GM19467 (cell line): ENCODE data around the gene CYTH4.

Source experiments
- ATAC-seq: cut with Tn5 transposase; IDR thresholded peaks from one replicate; pipeline ENCODE4 v1.9.1; 2021; ENCODE audit warnings: mild to moderate bottlenecking, moderate library complexity; ENCODE audit not compliant: unreplicated experiment

CYTH4 gene

DNA sequence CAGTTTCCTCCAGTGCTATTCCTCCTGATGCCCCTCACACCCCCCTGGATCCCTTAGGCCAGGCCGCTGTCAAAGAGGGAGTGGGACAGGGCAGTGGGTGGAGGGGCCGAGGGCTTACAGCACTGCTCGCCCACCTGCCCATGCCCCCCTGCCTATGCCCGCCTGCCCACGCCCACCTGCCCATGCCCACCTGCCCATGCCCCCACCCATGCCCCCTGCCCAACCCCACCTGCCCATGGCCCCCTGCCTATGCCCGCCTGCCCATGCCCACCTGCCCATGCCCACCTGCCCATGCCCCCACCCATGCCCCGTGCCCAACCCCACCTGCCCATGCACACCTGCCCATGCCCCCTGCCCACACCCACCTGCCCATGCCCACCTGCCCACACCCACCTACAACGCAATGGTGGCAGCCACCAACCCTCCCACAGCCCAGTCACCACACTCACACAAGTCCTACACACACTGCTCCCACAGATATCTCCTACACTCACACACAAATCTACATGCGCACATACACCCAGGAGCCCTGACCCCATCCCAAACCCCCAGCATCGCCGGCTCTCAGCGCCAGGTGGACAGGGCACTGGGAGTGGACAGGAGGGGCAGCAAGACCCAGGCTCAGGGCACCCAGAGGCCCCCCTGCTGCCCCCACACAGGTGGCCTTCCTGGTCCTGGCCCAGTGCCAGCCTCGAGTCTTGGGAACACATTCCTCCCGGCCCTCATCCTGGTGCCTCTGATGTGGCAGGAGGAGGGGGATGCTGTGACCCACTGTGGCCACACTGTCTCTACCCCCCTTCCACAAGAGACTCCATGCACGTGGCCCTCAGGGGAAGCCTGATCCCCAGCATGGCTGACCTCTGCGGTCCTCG lies 61.8 kb downstream of the CYTH4 start:
- no peak for ATAC-seq

DNA sequence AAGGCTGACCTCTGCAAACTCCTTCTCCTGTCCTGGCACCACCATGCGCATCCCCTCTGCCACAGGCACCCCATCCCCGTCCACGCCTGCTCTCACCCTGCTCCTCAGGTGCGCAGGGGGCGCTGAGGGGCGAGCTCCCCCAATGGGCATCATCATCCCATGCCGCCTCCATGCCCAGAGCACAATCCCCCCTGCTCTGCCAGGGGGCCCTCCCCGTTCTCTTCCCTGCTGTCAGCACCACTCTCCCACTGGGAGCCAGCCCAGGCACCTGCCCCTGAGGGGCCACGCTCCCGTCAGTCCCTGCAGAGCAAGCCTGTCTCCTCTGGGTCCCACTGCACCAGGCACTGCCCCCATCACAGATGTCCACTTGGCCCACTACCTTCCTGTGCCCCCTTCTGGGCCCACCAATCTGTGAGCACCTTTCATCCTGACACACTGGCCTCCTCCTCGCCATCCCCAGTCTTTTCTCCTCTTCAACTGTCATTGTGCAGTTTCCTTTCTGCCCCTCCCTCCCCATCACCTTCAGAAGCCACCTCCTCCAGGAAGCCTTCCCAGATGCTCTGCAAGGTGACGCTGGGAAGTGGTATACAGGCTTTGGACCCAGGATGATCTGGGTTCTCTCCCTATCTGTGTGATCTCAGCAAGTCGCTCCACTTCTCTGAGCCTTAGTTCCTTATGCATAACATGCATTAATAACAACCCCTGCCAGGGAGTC lies 62.6 kb downstream of the CYTH4 start:
- ATAC-seq, result no peak

DNA sequence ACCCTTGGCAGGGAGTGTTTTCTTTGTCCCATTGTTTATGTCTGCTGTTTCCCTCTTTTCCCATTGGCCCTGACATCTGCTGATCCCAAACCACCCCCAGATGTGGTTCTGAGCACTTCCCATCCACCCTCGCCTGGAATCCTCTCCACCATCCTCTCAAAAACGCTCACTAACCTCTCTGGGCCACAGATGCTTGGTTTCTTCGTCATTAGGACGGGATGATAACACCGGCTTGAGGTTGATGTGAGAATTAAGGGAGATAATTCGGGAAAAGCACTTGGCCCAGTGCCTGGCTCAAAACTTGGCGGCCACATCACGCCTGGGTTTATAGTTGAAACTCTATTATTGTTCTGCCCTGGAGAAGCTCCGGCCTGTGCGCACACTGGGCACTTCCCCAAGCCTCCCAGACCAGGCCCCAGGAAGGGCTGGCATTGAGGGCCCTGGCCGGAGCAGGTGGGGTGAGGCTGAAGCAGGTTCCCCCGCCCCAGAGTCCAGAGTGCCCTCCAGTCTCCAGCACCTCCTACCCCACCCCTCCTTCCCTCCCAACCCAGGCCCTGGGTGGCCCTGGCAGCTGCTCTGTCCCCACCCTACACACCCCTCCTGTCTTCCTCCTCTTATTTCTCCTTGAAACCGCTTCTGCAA lies 63.7 kb downstream of the CYTH4 start:
- ATAC-seq, result no peak

- ATAC-seq, result no peak
Measured at GRCh38 chr22:37346505-37346895, 64.2 kb downstream of the CYTH4 start.

GRCh38 chr22:37349043-37349814 lies 66.9 kb downstream of the CYTH4 start:
- no peak for ATAC-seq

DNA sequence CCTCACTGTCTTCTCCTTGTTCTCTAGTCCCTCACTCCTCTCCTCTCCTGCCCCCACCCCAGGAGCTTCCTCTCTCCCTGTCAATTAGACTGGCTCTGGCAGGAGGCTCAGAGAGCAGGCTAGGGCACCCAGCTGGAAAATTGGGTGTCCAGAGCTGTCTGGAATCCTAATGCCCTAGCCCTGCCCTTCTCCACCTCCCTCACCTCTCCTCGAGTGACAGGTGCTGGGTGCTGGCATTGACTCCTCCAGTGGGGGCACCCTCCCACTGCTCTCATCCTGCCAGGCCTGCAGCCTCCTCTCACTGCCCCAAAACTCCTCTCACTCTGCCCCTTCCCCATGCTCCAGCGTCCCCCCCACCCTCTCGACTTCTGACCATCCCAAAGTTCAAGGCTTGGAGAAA lies 68.9 kb downstream of the CYTH4 start:
- no peak for ATAC-seq

DNA sequence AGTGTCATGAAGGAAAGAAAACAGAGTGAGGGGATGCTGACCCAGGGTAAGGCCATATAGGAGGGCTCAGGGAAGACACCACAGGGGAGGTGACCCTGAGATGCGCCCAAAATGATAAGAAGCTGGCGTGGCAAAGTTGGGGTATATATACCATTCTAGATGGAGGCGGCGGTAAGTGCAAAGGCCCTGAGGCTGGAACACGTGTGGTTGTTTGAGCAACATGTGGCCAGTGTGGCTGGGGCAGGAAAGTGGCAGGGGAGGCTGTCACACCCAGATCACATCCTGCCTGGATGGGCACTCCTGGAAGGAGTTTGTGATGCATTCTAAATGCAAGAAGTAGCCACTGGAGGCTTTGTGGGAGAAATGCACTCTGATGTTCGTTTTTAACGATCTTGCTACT lies 70.2 kb downstream of the CYTH4 start:
- ATAC-seq, result no peak

DNA sequence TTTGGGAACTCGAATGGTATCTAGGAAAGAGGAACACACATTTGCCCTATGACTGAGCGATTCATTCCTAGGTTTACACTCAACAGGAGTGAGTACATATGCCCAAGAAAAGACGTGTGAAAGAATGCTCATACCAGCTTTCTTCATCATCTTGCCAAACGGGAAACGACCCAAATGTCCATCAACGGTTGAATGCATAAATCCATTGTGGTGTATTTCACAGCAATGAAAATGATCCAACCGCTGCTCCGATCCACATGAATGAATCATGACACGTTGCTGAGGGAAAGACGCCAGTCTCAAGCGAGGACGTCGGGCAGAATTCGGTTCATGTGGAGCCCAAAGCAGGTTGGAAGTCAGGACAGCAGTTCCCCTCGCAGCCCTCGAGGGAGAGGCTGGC lies 71.5 kb downstream of the CYTH4 start:
- no peak for ATAC-seq

GRCh38 chr22:37354261-37354660 lies 72.0 kb downstream of the CYTH4 start:
- no peak for ATAC-seq

DNA sequence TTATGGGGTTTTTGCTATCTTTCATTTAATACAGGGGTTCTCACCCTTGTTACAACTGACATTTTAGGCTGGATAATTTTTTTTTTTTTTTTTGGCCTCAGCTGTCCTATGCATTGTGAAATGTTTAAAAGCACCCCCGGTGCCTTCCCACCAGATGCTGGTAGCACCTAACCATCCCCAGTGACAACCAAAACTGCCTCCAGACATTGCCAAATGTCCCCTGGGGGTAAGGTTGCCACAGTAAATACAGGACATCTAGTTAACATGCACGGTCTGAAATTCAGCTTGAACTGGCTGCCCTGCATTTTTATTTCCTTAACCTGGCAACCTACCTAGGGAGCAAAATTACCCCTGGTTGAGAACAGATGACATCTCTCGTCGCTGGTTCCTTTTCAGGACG lies 72.4 kb downstream of the CYTH4 start:
- no peak for ATAC-seq

GRCh38 chr22:37355174-37355573 lies 72.9 kb downstream of the CYTH4 start:
- ATAC-seq, result no peak

GRCh38 chr22:37356922-37357321 lies 74.6 kb downstream of the CYTH4 start:
- ATAC-seq, result no peak

DNA sequence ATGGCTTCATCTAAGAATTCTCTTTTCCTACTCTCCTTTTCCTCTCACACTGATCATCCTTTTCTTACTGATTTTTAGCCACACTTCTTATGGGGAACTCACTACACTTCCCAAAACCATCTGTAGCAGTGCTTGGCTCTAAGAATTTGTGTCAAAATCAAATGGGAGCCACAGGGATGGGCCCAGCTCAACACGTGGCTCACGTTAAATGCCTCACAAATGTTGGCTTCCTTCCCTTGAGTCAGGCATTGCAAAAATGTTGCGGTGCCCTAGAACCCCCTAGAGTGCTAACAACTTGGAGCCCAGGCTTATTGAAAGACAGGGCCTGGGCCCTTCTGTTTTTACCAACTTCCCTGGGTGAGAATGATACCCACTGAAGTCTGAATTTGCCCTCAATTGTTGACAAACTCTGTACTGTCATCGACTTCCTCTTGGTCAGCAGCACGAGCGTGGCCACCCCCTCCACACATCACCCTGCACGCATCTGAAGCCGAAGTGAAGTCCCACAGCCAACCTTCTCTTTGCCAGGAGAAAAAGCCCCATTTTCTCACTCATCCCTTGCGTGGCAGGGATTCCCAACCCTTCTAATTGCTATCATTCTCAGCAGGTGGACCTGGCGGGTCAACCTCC lies 75.3 kb downstream of the CYTH4 start:
- no peak for ATAC-seq

- ATAC-seq, result no peak
Measured at GRCh38 chr22:37358386-37358785, 76.1 kb downstream of the CYTH4 start.

GRCh38 chr22:37358917-37359316 lies 76.6 kb downstream of the CYTH4 start:
- ATAC-seq, result no peak

DNA sequence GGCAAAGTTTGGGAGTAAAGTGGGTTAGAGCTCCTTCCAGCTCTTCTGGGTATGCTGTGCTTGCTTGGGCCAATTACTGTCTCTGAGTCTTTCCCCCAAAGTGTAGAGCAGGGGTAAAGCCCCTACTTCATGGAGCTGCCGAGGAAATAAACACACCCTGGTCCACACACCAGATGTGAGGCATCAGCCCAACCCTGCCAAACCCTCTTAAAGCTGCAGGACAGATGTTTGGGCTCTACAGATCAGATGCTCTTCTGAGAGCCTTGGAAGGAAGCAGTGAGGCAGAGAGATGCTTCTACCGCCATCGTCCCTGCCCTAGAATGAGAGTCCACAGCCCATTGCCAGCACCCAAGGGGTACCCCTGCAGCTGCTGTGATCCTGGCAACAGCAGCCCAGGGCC lies 80.3 kb downstream of the CYTH4 start:
- no peak for ATAC-seq

- no peak for ATAC-seq
Measured at GRCh38 chr22:37363261-37363992, 81.1 kb downstream of the CYTH4 start.
